GM23338 (cell line): ENCODE data around the gene DCAF5. TPM values are rescaled to one million over a fixed set of nuclear protein-coding genes. Genes with fewer than 3 reads are reported as not detected.

Experiments used
- ATAC-seq: fragments of 200-7000 bp; cut with Tn5 transposase; 3 replicates; pipeline ENCODE4 v1.9.1; 2020
- DNase-seq: peaks from one replicate; pipeline ENCODE4 v3.0.0-alpha.2; 2015; ENCODE audit warnings: low spot score
- H2AFZ ChIP-seq: fragments of 200-600 bp; sonication (generic); 2 replicates; pipeline ENCODE4 v1.8.0; 2016; ENCODE audit warnings: antibody characterized with exemption, mild to moderate bottlenecking, moderate library complexity
- H3F3A ChIP-seq: fragments of 200-600 bp; sonication (generic); replicated peaks from 2 replicates; pipeline ENCODE4 v1.8.0; 2017; ENCODE audit warnings: antibody characterized with exemption, mixed run types, low read depth
- H3K27ac ChIP-seq: fragments of 200-600 bp; sonication (generic); 2 replicates; pipeline ENCODE4 v1.6.1; 2016; ENCODE audit warnings: low read depth
- H3K27me3 ChIP-seq: fragments of 200-600 bp; sonication (generic); 2 replicates; pipeline ENCODE4 v1.8.0; 2016; ENCODE audit warnings: mild to moderate bottlenecking, mixed run types, moderate library complexity; ENCODE audit not compliant: insufficient read depth
- H3K36me3 ChIP-seq: fragments of 200-600 bp; sonication (generic); 2 replicates; pipeline ENCODE4 v1.8.0; 2016; ENCODE audit warnings: mild to moderate bottlenecking; ENCODE audit not compliant: insufficient read depth
- H3K4me1 ChIP-seq: fragments of 200-600 bp; sonication (generic); 2 replicates; pipeline ENCODE4 v1.8.0; 2016; ENCODE audit warnings: mild to moderate bottlenecking, moderate library complexity; ENCODE audit not compliant: insufficient read depth
- H3K4me2 ChIP-seq: fragments of 200-600 bp; sonication (generic); 2 replicates; pipeline ENCODE4 v1.7.1; 2017; ENCODE audit warnings: mixed run types
- H3K4me3 ChIP-seq: fragments of 200-600 bp; sonication (generic); 2 replicates; pipeline ENCODE4 v1.6.1; 2016; ENCODE audit warnings: mixed run types
- H3K79me2 ChIP-seq: fragments of 200-600 bp; sonication (generic); replicated peaks from 2 replicates; pipeline ENCODE4 v1.8.0; 2017; ENCODE audit warnings: mild to moderate bottlenecking; ENCODE audit not compliant: insufficient read depth
- H3K9me2 ChIP-seq: fragments of 200-600 bp; sonication (generic); 2 replicates; pipeline ENCODE4 v1.8.0; 2017; ENCODE audit not compliant: insufficient read depth
- H4K20me1 ChIP-seq: fragments of 200-600 bp; sonication (generic); replicated peaks from 2 replicates; pipeline ENCODE4 v1.8.0; 2017; ENCODE audit warnings: mild to moderate bottlenecking; ENCODE audit not compliant: insufficient read depth
- H3K27ac Mint-ChIP-seq: 2 replicates; pipeline ENCODE4 v1.8.0; 2020; ENCODE audit warnings: inconsistent platforms, mild to moderate bottlenecking, moderate library complexity, mixed read lengths
- H3K27me3 Mint-ChIP-seq: 3 replicates; pipeline ENCODE4 v1.8.0; 2022; ENCODE audit warnings: low read depth, mild to moderate bottlenecking, moderate library complexity, mixed read lengths, inconsistent platforms; ENCODE audit not compliant: insufficient read depth, poor library complexity
- H3K36me3 Mint-ChIP-seq: 3 replicates; pipeline ENCODE4 v1.8.0; 2021; ENCODE audit warnings: low read depth, mild to moderate bottlenecking, inconsistent platforms, moderate library complexity, mixed read lengths
- H3K4me1 Mint-ChIP-seq: 3 replicates; pipeline ENCODE4 v1.8.0; 2020; ENCODE audit warnings: mild to moderate bottlenecking, inconsistent platforms, mixed read lengths
- H3K4me3 Mint-ChIP-seq: 3 replicates; pipeline ENCODE4 v1.8.0; 2021; ENCODE audit warnings: moderate library complexity, mild to moderate bottlenecking, inconsistent platforms, mixed read lengths
- H3K9me3 Mint-ChIP-seq: 3 replicates; pipeline ENCODE4 v1.8.0; 2020; ENCODE audit warnings: moderate library complexity, mild to moderate bottlenecking, inconsistent platforms, mixed read lengths
- CREB1 ChIP-seq: fragments of 250-450 bp; sonication (Bioruptor Pico); IDR thresholded peaks from 2 replicates; pipeline ENCODE4 v1.5.0; 2020; ENCODE audit warnings: low read depth, mild to moderate bottlenecking, moderate library complexity
- EZH2 ChIP-seq: fragments of 200-600 bp; sonication (generic); IDR thresholded peaks from one replicate; pipeline ENCODE4 v1.8.0; 2017; ENCODE audit warnings: antibody characterized with exemption, mild to moderate bottlenecking, low read depth; ENCODE audit not compliant: unreplicated experiment
- EZH2phosphoT487 ChIP-seq: fragments of 200-600 bp; sonication (generic); IDR thresholded peaks from one replicate; pipeline ENCODE4 v1.8.1; 2018; ENCODE audit warnings: antibody characterized with exemption; ENCODE audit not compliant: unreplicated experiment
- JUNB ChIP-seq: IDR thresholded peaks from one replicate; pipeline ENCODE4 v1.6.1; 2016; ENCODE audit warnings: antibody characterized with exemption; ENCODE audit not compliant: unreplicated experiment
- NANOG ChIP-seq: IDR thresholded peaks from 2 replicates; pipeline ENCODE4 v1.6.1; 2016; ENCODE audit warnings: antibody characterized with exemption, borderline replicate concordance
- POLR2AphosphoS5 ChIP-seq: IDR thresholded peaks from 2 replicates; pipeline ENCODE4 v1.6.1; 2016; ENCODE audit warnings: antibody characterized with exemption, low read depth
- STAT1 ChIP-seq: IDR thresholded peaks from one replicate; pipeline ENCODE4 v1.6.1; 2016; ENCODE audit warnings: antibody characterized with exemption; ENCODE audit not compliant: unreplicated experiment
- ZNF114 ChIP-seq: fragments of 250-450 bp; sonication (Bioruptor Pico); IDR thresholded peaks from 2 replicates; pipeline ENCODE4 v1.5.0; 2020; ENCODE audit warnings: mild to moderate bottlenecking, moderate library complexity
- ZNF331 ChIP-seq: fragments of 250-450 bp; sonication (Bioruptor Pico); IDR thresholded peaks from 2 replicates; pipeline ENCODE4 v1.5.0; 2020; ENCODE audit warnings: low read depth, mild to moderate bottlenecking, moderate library complexity
- polyA plus RNA-seq: library from polyadenylated mRNA; unstranded; fragments of >200 nt; fragmentation: Nextera tagmentation; extraction: Ambion mirVana; gene quantifications from 2 replicates; pipeline ENCODE4 v1.2.1, GENCODE V29; 2016
- total RNA-seq: library from RNA; depleted of rRNA; stranded (reverse); fragments of >200 nt; shearing (Covaris generic); gene quantifications from 2 replicates; pipeline ENCODE4 v1.2.3, GENCODE V29; 2014
- TF ChIP-seq, protein P1 (sequence below): IDR thresholded peaks from one replicate; pipeline ENCODE4 v1.6.1; 2018; ENCODE audit warnings: antibody characterized with exemption; ENCODE audit not compliant: unreplicated experiment
- TF ChIP-seq, protein P2 (sequence below): fragments of 250-450 bp; sonication (Bioruptor Pico); IDR thresholded peaks from 2 replicates; pipeline ENCODE4 v1.5.0; 2020; ENCODE audit warnings: mild to moderate bottlenecking, moderate library complexity
- TF ChIP-seq, protein P3 (sequence below), 2 experiments: fragments of 200-600 bp in 1 of 2; sonication (generic) in 1 of 2; conservative IDR thresholded peaks; 2 replicates each; pipeline versions ENCODE4 v1.5.1 to v1.6.1; 2016 to 2017; ENCODE audit warnings: antibody characterized with exemption in 2 of 2, low read depth in 2 of 2, mild to moderate bottlenecking in 2 of 2, moderate library complexity in 1 of 2
- TF ChIP-seq, protein P4 (sequence below): IDR thresholded peaks from 2 replicates; pipeline ENCODE4 v1.6.1; 2016; ENCODE audit warnings: antibody characterized with exemption

The DCAF5 gene
- total and polyA plus RNA-seq, 2 experiments from 2014 or later: 14.0 to 15.2 TPM

DNA sequence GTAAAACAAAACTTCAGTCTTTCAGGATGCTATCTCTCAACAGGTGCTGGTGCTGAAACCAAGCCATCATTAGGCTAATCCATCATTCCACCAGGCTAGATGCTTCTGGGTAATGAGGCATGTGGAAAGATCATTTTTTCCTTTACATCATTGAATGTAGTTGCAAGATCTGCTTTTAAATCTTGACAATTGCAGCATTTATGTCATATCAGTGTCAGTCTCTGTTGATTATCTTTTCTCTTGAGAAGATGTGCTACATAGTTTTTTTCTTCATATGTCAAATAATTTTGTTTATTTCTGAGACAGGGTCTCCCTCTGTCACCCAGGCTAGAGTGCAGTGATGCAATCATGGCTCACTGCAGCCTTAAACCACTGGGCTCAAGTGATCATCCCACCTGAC is 22.2 kb upstream of the DCAF5 start:
- H3K4me3 Mint-ChIP-seq: no peak overlapping the region
- Histone ChIP-seq H3K27me3 (no peaks in the 10 kb centered on the region), H3K4me2 (no peak overlapping the region), H3K9me2 (peaks cover 10% of the 10 kb centered on the region; the same call in 1 of the 2 replicates), H3K79me2 (no peaks in the 10 kb centered on the region), H3F3A (no peaks in the 10 kb centered on the region), H4K20me1 (no peaks in the 10 kb centered on the region), H2AFZ (no peak overlapping the region), H3K27ac (no peak overlapping the region), H3K36me3 (no peaks in the 10 kb centered on the region), H3K4me3 (no peak overlapping the region), H3K4me1 (no peaks in the 10 kb centered on the region)
- peaks cover 2% of the 10 kb centered on the region for H3K27me3 Mint-ChIP-seq
- no peaks in the 10 kb centered on the region for H3K36me3 Mint-ChIP-seq
- no peak overlapping the region for H3K27ac Mint-ChIP-seq
- no peak for ATAC-seq
- H3K9me3 Mint-ChIP-seq: no peaks in the 10 kb centered on the region
- TF ChIP-seq ZNF331 (CRISPR knock-in tag) (no peak), NANOG (no peak), STAT1 (no peak), EZH2 (no peak), EZH2phosphoT487 (no peak), ZNF114 (CRISPR knock-in tag) (no peak), POLR2AphosphoS5 (no peak), CREB1 (CRISPR knock-in tag) (no peak), JUNB (no peak)
- TF ChIP-seq, protein P1, sequence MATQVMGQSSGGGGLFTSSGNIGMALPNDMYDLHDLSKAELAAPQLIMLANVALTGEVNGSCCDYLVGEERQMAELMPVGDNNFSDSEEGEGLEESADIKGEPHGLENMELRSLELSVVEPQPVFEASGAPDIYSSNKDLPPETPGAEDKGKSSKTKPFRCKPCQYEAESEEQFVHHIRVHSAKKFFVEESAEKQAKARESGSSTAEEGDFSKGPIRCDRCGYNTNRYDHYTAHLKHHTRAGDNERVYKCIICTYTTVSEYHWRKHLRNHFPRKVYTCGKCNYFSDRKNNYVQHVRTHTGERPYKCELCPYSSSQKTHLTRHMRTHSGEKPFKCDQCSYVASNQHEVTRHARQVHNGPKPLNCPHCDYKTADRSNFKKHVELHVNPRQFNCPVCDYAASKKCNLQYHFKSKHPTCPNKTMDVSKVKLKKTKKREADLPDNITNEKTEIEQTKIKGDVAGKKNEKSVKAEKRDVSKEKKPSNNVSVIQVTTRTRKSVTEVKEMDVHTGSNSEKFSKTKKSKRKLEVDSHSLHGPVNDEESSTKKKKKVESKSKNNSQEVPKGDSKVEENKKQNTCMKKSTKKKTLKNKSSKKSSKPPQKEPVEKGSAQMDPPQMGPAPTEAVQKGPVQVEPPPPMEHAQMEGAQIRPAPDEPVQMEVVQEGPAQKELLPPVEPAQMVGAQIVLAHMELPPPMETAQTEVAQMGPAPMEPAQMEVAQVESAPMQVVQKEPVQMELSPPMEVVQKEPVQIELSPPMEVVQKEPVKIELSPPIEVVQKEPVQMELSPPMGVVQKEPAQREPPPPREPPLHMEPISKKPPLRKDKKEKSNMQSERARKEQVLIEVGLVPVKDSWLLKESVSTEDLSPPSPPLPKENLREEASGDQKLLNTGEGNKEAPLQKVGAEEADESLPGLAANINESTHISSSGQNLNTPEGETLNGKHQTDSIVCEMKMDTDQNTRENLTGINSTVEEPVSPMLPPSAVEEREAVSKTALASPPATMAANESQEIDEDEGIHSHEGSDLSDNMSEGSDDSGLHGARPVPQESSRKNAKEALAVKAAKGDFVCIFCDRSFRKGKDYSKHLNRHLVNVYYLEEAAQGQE: no peak
- TF ChIP-seq, protein P2, sequence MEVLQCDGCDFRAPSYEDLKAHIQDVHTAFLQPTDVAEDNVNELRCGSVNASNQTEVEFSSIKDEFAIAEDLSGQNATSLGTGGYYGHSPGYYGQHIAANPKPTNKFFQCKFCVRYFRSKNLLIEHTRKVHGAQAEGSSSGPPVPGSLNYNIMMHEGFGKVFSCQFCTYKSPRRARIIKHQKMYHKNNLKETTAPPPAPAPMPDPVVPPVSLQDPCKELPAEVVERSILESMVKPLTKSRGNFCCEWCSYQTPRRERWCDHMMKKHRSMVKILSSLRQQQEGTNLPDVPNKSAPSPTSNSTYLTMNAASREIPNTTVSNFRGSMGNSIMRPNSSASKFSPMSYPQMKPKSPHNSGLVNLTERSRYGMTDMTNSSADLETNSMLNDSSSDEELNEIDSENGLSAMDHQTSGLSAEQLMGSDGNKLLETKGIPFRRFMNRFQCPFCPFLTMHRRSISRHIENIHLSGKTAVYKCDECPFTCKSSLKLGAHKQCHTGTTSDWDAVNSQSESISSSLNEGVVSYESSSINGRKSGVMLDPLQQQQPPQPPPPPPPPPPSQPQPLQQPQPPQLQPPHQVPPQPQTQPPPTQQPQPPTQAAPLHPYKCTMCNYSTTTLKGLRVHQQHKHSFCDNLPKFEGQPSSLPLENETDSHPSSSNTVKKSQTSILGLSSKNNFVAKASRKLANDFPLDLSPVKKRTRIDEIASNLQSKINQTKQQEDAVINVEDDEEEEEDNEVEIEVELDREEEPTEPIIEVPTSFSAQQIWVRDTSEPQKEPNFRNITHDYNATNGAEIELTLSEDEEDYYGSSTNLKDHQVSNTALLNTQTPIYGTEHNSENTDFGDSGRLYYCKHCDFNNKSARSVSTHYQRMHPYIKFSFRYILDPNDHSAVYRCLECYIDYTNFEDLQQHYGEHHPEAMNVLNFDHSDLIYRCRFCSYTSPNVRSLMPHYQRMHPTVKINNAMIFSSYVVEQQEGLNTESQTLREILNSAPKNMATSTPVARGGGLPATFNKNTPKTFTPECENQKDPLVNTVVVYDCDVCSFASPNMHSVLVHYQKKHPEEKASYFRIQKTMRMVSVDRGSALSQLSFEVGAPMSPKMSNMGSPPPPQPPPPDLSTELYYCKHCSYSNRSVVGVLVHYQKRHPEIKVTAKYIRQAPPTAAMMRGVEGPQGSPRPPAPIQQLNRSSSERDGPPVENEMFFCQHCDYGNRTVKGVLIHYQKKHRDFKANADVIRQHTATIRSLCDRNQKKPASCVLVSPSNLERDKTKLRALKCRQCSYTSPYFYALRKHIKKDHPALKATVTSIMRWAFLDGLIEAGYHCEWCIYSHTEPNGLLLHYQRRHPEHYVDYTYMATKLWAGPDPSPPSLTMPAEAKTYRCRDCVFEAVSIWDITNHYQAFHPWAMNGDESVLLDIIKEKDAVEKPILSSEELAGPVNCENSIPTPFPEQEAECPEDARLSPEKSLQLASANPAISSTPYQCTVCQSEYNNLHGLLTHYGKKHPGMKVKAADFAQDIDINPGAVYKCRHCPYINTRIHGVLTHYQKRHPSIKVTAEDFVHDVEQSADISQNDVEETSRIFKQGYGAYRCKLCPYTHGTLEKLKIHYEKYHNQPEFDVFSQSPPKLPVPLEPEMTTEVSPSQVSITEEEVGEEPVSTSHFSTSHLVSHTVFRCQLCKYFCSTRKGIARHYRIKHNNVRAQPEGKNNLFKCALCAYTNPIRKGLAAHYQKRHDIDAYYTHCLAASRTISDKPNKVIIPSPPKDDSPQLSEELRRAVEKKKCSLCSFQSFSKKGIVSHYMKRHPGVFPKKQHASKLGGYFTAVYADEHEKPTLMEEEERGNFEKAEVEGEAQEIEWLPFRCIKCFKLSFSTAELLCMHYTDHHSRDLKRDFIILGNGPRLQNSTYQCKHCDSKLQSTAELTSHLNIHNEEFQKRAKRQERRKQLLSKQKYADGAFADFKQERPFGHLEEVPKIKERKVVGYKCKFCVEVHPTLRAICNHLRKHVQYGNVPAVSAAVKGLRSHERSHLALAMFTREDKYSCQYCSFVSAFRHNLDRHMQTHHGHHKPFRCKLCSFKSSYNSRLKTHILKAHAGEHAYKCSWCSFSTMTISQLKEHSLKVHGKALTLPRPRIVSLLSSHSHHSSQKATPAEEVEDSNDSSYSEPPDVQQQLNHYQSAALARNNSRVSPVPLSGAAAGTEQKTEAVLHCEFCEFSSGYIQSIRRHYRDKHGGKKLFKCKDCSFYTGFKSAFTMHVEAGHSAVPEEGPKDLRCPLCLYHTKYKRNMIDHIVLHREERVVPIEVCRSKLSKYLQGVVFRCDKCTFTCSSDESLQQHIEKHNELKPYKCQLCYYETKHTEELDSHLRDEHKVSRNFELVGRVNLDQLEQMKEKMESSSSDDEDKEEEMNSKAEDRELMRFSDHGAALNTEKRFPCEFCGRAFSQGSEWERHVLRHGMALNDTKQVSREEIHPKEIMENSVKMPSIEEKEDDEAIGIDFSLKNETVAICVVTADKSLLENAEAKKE (CRISPR knock-in tag): no peak
- TF ChIP-seq, protein P3, sequence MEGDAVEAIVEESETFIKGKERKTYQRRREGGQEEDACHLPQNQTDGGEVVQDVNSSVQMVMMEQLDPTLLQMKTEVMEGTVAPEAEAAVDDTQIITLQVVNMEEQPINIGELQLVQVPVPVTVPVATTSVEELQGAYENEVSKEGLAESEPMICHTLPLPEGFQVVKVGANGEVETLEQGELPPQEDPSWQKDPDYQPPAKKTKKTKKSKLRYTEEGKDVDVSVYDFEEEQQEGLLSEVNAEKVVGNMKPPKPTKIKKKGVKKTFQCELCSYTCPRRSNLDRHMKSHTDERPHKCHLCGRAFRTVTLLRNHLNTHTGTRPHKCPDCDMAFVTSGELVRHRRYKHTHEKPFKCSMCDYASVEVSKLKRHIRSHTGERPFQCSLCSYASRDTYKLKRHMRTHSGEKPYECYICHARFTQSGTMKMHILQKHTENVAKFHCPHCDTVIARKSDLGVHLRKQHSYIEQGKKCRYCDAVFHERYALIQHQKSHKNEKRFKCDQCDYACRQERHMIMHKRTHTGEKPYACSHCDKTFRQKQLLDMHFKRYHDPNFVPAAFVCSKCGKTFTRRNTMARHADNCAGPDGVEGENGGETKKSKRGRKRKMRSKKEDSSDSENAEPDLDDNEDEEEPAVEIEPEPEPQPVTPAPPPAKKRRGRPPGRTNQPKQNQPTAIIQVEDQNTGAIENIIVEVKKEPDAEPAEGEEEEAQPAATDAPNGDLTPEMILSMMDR (conservative IDR thresholded peaks at IDR 0.05; ENCODE audit: low read depth in 2 of 2): no peak
- TF ChIP-seq, protein P4, sequence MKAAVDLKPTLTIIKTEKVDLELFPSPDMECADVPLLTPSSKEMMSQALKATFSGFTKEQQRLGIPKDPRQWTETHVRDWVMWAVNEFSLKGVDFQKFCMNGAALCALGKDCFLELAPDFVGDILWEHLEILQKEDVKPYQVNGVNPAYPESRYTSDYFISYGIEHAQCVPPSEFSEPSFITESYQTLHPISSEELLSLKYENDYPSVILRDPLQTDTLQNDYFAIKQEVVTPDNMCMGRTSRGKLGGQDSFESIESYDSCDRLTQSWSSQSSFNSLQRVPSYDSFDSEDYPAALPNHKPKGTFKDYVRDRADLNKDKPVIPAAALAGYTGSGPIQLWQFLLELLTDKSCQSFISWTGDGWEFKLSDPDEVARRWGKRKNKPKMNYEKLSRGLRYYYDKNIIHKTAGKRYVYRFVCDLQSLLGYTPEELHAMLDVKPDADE: no peak
- DNase-seq: no peak
- H3K4me1 Mint-ChIP-seq: peaks cover 10% of the 10 kb centered on the region
